OCI-LY7 (cell line): ENCODE measurements around the gene KRT6A.

Experiments used
- EZH2phosphoT487 ChIP-seq: fragments of 200-600 bp; sonication (generic); IDR thresholded peaks from 2 replicates; pipeline ENCODE4 v1.6.1; 2018; ENCODE audit warnings: low read depth, borderline replicate concordance, mild to moderate bottlenecking, mixed run types, antibody characterized with exemption, low read length, moderate library complexity, mixed read lengths
- TF ChIP-seq, protein P1 (sequence below): fragments of 200-600 bp; sonication (generic); conservative IDR thresholded peaks from 2 replicates; pipeline ENCODE4 v1.5.1; 2014; ENCODE audit warnings: mild to moderate bottlenecking, antibody characterized with exemption, low read length, moderate library complexity, mixed read lengths

DNA sequence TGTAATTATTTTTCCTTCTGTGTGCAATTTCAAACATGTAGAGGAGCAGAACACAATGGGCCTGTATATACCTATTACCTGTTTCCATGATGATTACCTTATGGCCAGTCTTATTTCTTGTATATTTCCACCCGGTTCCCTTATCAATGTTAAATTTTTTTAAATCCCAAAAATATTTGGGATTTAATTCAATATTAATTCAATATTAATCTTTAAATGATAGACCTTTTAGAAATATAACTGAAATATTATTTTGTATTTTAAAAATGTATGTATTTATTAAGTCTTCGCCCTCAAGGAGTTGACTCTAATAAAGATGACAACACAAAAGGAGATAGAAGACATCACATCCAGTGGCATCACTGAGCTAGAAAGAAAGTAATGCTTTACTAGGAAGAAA is 18.8 kb downstream of the KRT6A start:
- TF ChIP-seq, protein P1, sequence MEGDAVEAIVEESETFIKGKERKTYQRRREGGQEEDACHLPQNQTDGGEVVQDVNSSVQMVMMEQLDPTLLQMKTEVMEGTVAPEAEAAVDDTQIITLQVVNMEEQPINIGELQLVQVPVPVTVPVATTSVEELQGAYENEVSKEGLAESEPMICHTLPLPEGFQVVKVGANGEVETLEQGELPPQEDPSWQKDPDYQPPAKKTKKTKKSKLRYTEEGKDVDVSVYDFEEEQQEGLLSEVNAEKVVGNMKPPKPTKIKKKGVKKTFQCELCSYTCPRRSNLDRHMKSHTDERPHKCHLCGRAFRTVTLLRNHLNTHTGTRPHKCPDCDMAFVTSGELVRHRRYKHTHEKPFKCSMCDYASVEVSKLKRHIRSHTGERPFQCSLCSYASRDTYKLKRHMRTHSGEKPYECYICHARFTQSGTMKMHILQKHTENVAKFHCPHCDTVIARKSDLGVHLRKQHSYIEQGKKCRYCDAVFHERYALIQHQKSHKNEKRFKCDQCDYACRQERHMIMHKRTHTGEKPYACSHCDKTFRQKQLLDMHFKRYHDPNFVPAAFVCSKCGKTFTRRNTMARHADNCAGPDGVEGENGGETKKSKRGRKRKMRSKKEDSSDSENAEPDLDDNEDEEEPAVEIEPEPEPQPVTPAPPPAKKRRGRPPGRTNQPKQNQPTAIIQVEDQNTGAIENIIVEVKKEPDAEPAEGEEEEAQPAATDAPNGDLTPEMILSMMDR, result no peak
- TF ChIP-seq EZH2phosphoT487, result no peak
